Pancreas (tissue), 10 donors: ENCODE measurements around the gene ICAM1. TPM values are rescaled to one million over a fixed set of nuclear protein-coding genes. Genes with fewer than 3 reads are reported as not detected.
A peak's percentile ranks its signal among the peaks of the same experiment; 100 is the strongest.

Experiments used
- ATAC-seq, 4 donors: fragments of 200-7000 bp; cut with Tn5 transposase; one replicate each; pipeline versions ENCODE4 v1.8.0 to v1.9.1; 2020; ENCODE audit warnings: mild to moderate bottlenecking in 4 of 4, moderate library complexity in 4 of 4
- DNase-seq, 6 donors: peaks; one replicate each; pipeline ENCODE4 v3.0.0-alpha.2; 2020
- FAIRE-seq: peaks from 2 replicates; lab custom pipeline; 2012; peaks lifted over from hg19 to GRCh38; lab: Jason Lieb, UNC
- H3K27ac ChIP-seq, 4 donors: fragments of 200-600 bp; sonication (generic); 1 replicate in 3 of 4; 2 replicates in 1 of 4; pipeline versions ENCODE4 v1.5.0 to v1.8.0; 2020
- H3K27me3 ChIP-seq, 4 donors: fragments of 200-600 bp; one replicate each; pipeline ENCODE4 v1.8.0; 2021
- H3K36me3 ChIP-seq, 3 donors: fragments of 200-600 bp; sonication (generic) in 1 of 3; one replicate each; pipeline versions ENCODE4 v1.5.0 to v1.8.0; 2020 to 2021
- H3K4me1 ChIP-seq, 3 donors: fragments of 200-600 bp; one replicate each; pipeline ENCODE4 v1.8.0; 2021
- H3K4me3 ChIP-seq, 4 donors: fragments of 200-600 bp; sonication (generic) in 2 of 4; one replicate each; pipeline versions ENCODE4 v1.5.0 to v1.8.0; 2020 to 2021
- H3K9me3 ChIP-seq, 4 donors: fragments of 200-600 bp; one replicate each; pipeline ENCODE4 v1.8.0; 2021
- CTCF ChIP-seq, 4 donors: fragments of 200-600 bp; sonication (generic) in 3 of 4; IDR thresholded peaks; one replicate each; pipeline versions ENCODE4 v1.5.0 to v1.8.0; 2021; ENCODE audit warnings: antibody characterized with exemption in 4 of 4
- WGBS, 2 donors: extraction: QIAGEN DNeasy Blood & Tissue Kit; methylation state at CpG; one replicate each; pipeline ENCODE4 v1.1.7; 2013; 5-methylcytosine and 5-hydroxymethylcytosine counted together
- intact Hi-C, 3 donors: fragments of 100-400 bp; cut with DNase I; formaldehyde crosslinking; loops; one replicate each; pipeline versions ENCODE4 v1.11.1 to v1.14.2; 2022
- polyA plus RNA-seq, 2 donors: library from polyadenylated mRNA; stranded (reverse); fragments of 200-250 nt; gene quantifications; one replicate each; pipeline ENCODE4 v1.2.3, GENCODE V29; 2013
- total RNA-seq, 6 donors: library from RNA; stranded (reverse); fragmentation: NEBNext Ultra II Directional in 4 of 6; extraction: Animal tissue kit (Norgen Biotek cat#: 25700) in 4 of 6; gene quantifications; one replicate each; pipeline versions ENCODE4 v1.2.1 to v1.2.4, GENCODE V29; 2021 to 2023
- donor health status: healthy with polysubstance abuse.
- donor health status: DM: no; HTN: no; CAD: no; lungs with moderate emphysema.
- donor health status: DM: no; HTN: no; CAD: no.
- donor health status: control.
- donor health status: control.
- donor health status: Bipolar disorder and iron deficiency.
- donor health status: DM: yes; HTN: yes; CAD: no.
- donor health status: DM: no; HTN: no; CAD: no.
- donor health status: DM: no; HTN: no; CAD: no.
- donor health status: DM: yes; HTN: yes; CAD: no.

Gene ICAM1
- total and polyA plus RNA-seq, 8 donors = 2.2 to 32.4 (median 6.8) TPM

GRCh38 chr19:10226021-10226375 is 44.9 kb upstream of the ICAM1 start:
- no peak for FAIRE-seq
- no peak for ATAC-seq
- 76 to 88% methylated on average over 6 of the region's 6 CpGs for WGBS, 2 donors
- no peak for TF ChIP-seq CTCF (IDR thresholded peaks at IDR 0.05)
- no peak overlapping the region for H3K27ac ChIP-seq
- H3K4me3 ChIP-seq = no peak overlapping the region
- no peaks in the 10 kb centered on the region for H3K27me3 ChIP-seq
- H3K36me3 ChIP-seq = no peaks in the 10 kb centered on the region
- DNase-seq = no peak
- intact Hi-C loops = no loop called here
- H3K9me3 ChIP-seq = no peaks in the 10 kb centered on the region
- no peaks in the 10 kb centered on the region for H3K4me1 ChIP-seq

GRCh38 chr19:10226376-10227025 is 44.4 kb upstream of the ICAM1 start:
- FAIRE-seq = no peak
- TF ChIP-seq CTCF (IDR thresholded peaks at IDR 0.05) = no peak
- Histone ChIP-seq H3K9me3 (no peaks in the 10 kb centered on the region), H3K36me3 (no peaks in the 10 kb centered on the region), H3K27me3 (no peaks in the 10 kb centered on the region), H3K27ac (no peak overlapping the region), H3K4me3 (no peak overlapping the region), H3K4me1 (no peaks in the 10 kb centered on the region)
- 68 to 70% methylated on average over 10 to 13 of the region's 13 CpGs for WGBS, 2 donors
- DNase-seq = peak in 3 of 6 donors; percentile 32 to 43 (median 33)
- intact Hi-C loops = no loop called here
- ATAC-seq = peak in 2 of 4 donors; percentile 2 to 5

DNA sequence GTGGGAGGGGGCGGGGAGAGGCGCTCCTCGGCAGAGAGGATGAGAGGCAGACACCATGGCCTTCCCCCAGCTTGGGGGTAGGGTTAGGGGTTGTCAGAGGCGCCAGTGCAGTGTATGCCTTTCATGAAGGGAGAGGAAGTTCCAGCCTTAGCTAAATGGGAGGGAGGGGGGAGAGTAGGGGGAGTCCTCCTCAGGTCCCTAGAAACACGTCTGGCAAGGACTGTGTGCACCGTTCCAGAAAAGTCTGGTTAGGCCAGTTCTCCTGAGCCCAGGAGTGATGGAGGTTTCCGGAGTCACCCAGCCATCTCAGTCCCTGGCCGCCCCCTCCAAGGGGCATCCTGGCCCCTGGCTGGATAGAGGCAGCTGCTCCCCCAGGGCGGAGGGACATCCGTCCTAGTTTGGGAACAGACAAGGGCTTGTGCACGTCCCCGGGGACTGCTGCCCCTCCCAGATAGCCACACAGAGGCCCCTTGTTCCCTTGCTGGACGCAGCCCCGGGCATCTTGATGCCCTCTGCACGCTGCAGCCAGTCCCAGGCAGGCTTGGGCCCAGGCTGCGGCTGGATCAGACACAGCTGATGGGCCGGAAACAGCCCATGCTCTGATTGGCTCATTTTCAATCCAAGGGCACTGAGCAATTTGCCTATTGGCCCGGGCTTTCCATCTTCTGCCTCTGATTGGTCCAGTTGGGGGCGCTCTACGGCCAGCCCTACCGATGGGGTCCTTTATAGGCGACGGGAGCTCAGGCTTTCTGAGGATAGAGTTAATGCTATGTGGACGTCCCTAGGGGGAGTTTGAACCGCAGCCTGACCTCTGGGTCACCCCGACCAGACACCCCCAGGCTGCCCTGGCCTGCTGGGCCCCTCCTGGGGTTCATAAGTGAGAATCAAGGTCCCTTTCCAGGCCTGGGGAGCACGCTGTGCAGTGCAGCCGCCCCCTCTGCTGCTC is 43.6 kb upstream of the ICAM1 start:
- H3K4me1 ChIP-seq = no peaks in the 10 kb centered on the region
- H3K4me3 ChIP-seq = no peak overlapping the region
- no peak overlapping the region for H3K27ac ChIP-seq
- ATAC-seq (no peak), FAIRE-seq (no peak), DNase-seq (peak in 1 of 6 donors; percentile 64)
- WGBS, 2 donors = 75 to 80% methylated on average over 26 to 28 of the region's 28 CpGs
- no peaks in the 10 kb centered on the region for H3K9me3 ChIP-seq
- no peak for TF ChIP-seq CTCF (IDR thresholded peaks at IDR 0.05)
- no peaks in the 10 kb centered on the region for H3K27me3 ChIP-seq
- no peaks in the 10 kb centered on the region for H3K36me3 ChIP-seq
- intact Hi-C loops = no loop called here

- DNase-seq = no peak
- 85 to 87% methylated on average over 5 of the region's 5 CpGs for WGBS, 2 donors
- Histone ChIP-seq H3K27me3 (no peaks in the 10 kb centered on the region), H3K9me3 (no peaks in the 10 kb centered on the region), H3K36me3 (no peaks in the 10 kb centered on the region), H3K27ac (no peak overlapping the region), H3K4me1 (no peaks in the 10 kb centered on the region), H3K4me3 (no peak overlapping the region)
- intact Hi-C loops = no loop called here
- TF ChIP-seq CTCF (IDR thresholded peaks at IDR 0.05) = no peak
- ATAC-seq = no peak
- FAIRE-seq = no peak
These were observed 42.5 kb upstream of the ICAM1 start for GRCh38 chr19:10228393-10228792.
